ENCODE data around the gene GUCA2B.
A peak's percentile ranks its signal among the peaks of the same experiment; 100 is the strongest.

The GUCA2B gene

GRCh38 chr1:42142894-42143675, 10.1 kb upstream of the GUCA2B start:
- FAIRE-seq (peak; percentile 86), DNase-seq (ENCODE audit: low spot score) (no peak)

- FAIRE-seq (no peak), DNase-seq (ENCODE audit: low spot score) (no peak)
Measured at GRCh38 chr1:42143896-42144710, 9.1 kb upstream of the GUCA2B start.

GRCh38 chr1:42144711-42145388, 8.4 kb upstream of the GUCA2B start:
- FAIRE-seq (no peak), DNase-seq (ENCODE audit: low spot score) (no peak)

GRCh38 chr1:42145389-42145716, 7.9 kb upstream of the GUCA2B start:
- DNase-seq (ENCODE audit: low spot score) (no peak), FAIRE-seq (peak; percentile 50)

GRCh38 chr1:42145764-42146625, 7.2 kb upstream of the GUCA2B start:
- DNase-seq (ENCODE audit: low spot score) (no peak), FAIRE-seq (peak; percentile 88)

GRCh38 chr1:42146626-42147320, 6.4 kb upstream of the GUCA2B start:
- FAIRE-seq = peak; percentile 90
- peak; percentile 82 for DNase-seq (ENCODE audit: low spot score)

- FAIRE-seq = no peak
- DNase-seq (ENCODE audit: low spot score) = no peak
Measured at GRCh38 chr1:42148166-42148565, 5.0 kb upstream of the GUCA2B start.

- DNase-seq (ENCODE audit: low spot score) (no peak), FAIRE-seq (no peak)
Measured at GRCh38 chr1:42150651-42151050, 2.6 kb upstream of the GUCA2B start.

GRCh38 chr1:42152119-42152518, 1.1 kb upstream of the GUCA2B start:
- DNase-seq (ENCODE audit: low spot score) (no peak), FAIRE-seq (no peak)

GRCh38 chr1:42153624-42154023, 414 bp downstream of the GUCA2B start:
- DNase-seq (ENCODE audit: low spot score) (no peak), FAIRE-seq (no peak)

GRCh38 chr1:42154685-42155084, 1.5 kb downstream of the GUCA2B start:
- DNase-seq (ENCODE audit: low spot score) (no peak), FAIRE-seq (no peak)

- FAIRE-seq (peak; percentile 23), DNase-seq (ENCODE audit: low spot score) (no peak)
Measured at GRCh38 chr1:42155362-42155761, 2.2 kb downstream of the GUCA2B start.

GRCh38 chr1:42157667-42158066, 4.5 kb downstream of the GUCA2B start:
- FAIRE-seq = no peak
- no peak for DNase-seq (ENCODE audit: low spot score)

- FAIRE-seq (no peak), DNase-seq (ENCODE audit: low spot score) (no peak)
Measured at GRCh38 chr1:42158189-42158588, 5.0 kb downstream of the GUCA2B start.

GRCh38 chr1:42162181-42162580, 9.0 kb downstream of the GUCA2B start:
- no peak for DNase-seq (ENCODE audit: low spot score)
- no peak for FAIRE-seq

- FAIRE-seq (no peak), DNase-seq (ENCODE audit: low spot score) (no peak)
Measured at GRCh38 chr1:42163114-42163513, 9.9 kb downstream of the GUCA2B start.

- no peak for DNase-seq (ENCODE audit: low spot score)
- no peak for FAIRE-seq
Measured at GRCh38 chr1:42163536-42164503, 10.6 kb downstream of the GUCA2B start.

- DNase-seq (ENCODE audit: low spot score) = no peak
- FAIRE-seq = no peak
Measured at GRCh38 chr1:42164551-42165420, 11.6 kb downstream of the GUCA2B start, which contains the start of gene GUCA2A. Gene GUCA2A (minus strand): TSS chr1:42164745. CDS start chr1:42164712, 33 bp downstream.
